GM13977 (cell line): ENCODE measurements around the gene SKOR1.

ENCODE experiments used
- DNase-seq: peaks from one replicate; pipeline ENCODE4 v3.0.0; 2012; ENCODE audit warnings: low spot score
- CTCF ChIP-seq: IDR thresholded peaks from 2 replicates; pipeline ENCODE4 v1.5.1; 2012; ENCODE audit warnings: mild to moderate bottlenecking, control low read depth; ENCODE audit not compliant: insufficient read depth; ENCODE audit errors: extremely low read depth, missing control alignments
- in situ Hi-C: fragments of 300-500 bp; cut with MboI; formaldehyde crosslinking; loops from one replicate; pipeline ENCODE4 v1.12.0; 2022; ENCODE audit warnings: low sequenced_read_pairs, low pct_unique_long_range_greater_than_20kb, mixed read lengths, inconsistent platforms; ENCODE audit not compliant: unreplicated experiment

Gene SKOR1

GRCh38 chr15:67784090-67784781 is 41.1 kb upstream of the SKOR1 start:
- no peak for TF ChIP-seq CTCF
- in situ Hi-C loops, result no loop called here
- DNase-seq, result peak; percentile 60

GRCh38 chr15:67784856-67785430 is 40.4 kb upstream of the SKOR1 start:
- in situ Hi-C loops, result no loop called here
- no peak for TF ChIP-seq CTCF
- DNase-seq, result no peak

- DNase-seq, result no peak
- in situ Hi-C loops, result no loop called here
- TF ChIP-seq CTCF, result no peak
Observed at GRCh38 chr15:67785431-67785830, 39.9 kb upstream of the SKOR1 start.

- in situ Hi-C loops, result no loop called here
- no peak for DNase-seq
Observed at GRCh38 chr15:67786646-67787045, 38.7 kb upstream of the SKOR1 start.

GRCh38 chr15:67788986-67789385 is 36.3 kb upstream of the SKOR1 start:
- TF ChIP-seq CTCF, result no peak
- DNase-seq, result no peak
- in situ Hi-C loops, result no loop called here

More at GRCh38 chr15:67786646-67787045, 38.7 kb upstream of the SKOR1 start:
- no peak for TF ChIP-seq CTCF

GRCh38 chr15:67790610-67791319 is 34.5 kb upstream of the SKOR1 start:
- no peak for TF ChIP-seq CTCF
- in situ Hi-C loops, result no loop called here
- DNase-seq, result no peak
